HT1080 (cell line): ENCODE measurements around the gene ETFBKMT. TPM values are rescaled to one million over a fixed set of nuclear protein-coding genes. Genes with fewer than 3 reads are reported as not detected.

ENCODE experiments used
- DNase-seq: peaks from one replicate; pipeline ENCODE4 v3.0.0-alpha.2; 2015; ENCODE audit warnings: low read depth
- polyA plus RNA-seq, 2 experiments: library from polyadenylated mRNA; depleted of rRNA; stranded (reverse); fragments of >200 nt; gene quantifications; 2 replicates each; pipeline ENCODE4 v1.2.3, GENCODE V29; 2015
- total RNA-seq: library from RNA; depleted of rRNA; stranded (reverse); fragments of >200 nt; shearing (Covaris generic); gene quantifications from 2 replicates; pipeline ENCODE4 v1.2.3, GENCODE V29; 2014; rRNA removed

The ETFBKMT gene, protein sequence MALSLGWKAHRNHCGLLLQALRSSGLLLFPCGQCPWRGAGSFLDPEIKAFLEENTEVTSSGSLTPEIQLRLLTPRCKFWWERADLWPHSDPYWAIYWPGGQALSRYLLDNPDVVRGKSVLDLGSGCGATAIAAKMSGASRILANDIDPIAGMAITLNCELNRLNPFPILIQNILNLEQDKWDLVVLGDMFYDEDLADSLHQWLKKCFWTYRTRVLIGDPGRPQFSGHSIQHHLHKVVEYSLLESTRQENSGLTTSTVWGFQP
- 1.4 and 1.8 TPM in 2 replicates for total RNA-seq
- polyA plus RNA-seq (2015; cell fraction: cytosol; rRNA removed): 2.2 and 2.6 TPM in 2 replicates
- polyA plus RNA-seq (2015; cell fraction: nucleus; rRNA removed): 0.81 and 3.0 TPM in 2 replicates

DNA sequence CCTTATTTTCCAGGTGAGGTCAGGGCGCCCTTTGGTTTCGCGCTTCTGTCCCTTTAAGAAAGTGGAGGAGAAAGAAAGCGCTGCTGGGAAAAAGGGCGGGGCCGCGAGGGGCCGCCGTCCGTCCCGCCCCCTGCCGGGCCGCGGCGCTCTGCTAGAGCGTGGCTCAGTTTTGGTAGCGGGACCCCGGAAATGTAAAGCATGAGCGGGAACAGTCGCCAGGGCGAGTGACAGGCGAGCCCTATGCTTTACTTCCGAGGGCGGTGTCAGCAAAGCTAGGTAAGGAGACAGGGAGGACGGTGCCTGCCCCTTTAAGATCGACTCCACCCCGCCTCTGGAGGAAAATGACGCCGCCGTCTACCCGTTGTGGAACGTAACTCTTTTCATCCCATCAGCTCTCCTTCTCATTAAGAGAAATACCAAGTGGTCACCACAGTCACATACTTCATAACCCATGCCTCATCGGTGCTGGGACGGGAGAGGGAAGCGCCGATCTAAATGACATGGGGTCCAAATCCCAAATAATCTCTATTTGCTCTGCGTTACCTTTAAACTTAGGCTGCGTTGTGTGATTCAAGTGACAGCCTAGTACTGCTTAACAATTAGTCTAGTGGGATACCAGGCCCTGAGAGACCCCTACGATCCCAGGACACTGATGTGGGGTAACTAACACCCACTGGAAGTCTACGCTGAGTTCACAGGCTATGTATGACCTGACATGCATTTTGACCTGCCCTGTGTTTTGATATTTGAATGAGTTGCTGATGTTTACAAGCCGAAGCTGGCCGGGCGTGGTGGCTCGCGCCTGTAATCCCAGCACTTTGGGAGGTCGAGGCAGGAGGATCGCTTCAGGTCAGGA, at the start of gene ETFBKMT:
Gene ETFBKMT (plus strand): TSS at position 602 of the 856 bp plus-strand sequence. CDS start 2,266 bp downstream, outside the sequence.
- peak; percentile 95 for DNase-seq

DNA sequence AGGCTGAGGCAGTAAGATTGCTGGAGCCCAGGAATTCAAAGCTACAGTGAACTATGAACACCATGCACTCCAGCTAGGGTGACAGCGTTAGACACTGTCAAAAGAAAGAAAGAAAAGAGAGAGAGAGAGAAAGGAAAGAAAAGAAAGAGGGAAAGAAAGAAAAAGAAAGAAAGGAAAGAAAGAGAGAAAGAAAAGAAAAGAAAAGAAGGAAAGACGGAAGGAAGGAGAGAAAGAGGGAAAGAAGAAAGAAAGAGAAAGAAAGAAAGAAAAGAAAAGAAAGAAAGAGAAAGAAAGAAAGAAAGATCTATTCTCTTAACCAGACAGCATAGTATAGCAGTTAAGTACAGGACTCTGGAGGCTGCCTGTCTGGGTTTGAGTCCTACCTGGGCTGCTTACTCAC, 46.7 kb upstream of the ETFBKMT start:
- no peak for DNase-seq

DNA sequence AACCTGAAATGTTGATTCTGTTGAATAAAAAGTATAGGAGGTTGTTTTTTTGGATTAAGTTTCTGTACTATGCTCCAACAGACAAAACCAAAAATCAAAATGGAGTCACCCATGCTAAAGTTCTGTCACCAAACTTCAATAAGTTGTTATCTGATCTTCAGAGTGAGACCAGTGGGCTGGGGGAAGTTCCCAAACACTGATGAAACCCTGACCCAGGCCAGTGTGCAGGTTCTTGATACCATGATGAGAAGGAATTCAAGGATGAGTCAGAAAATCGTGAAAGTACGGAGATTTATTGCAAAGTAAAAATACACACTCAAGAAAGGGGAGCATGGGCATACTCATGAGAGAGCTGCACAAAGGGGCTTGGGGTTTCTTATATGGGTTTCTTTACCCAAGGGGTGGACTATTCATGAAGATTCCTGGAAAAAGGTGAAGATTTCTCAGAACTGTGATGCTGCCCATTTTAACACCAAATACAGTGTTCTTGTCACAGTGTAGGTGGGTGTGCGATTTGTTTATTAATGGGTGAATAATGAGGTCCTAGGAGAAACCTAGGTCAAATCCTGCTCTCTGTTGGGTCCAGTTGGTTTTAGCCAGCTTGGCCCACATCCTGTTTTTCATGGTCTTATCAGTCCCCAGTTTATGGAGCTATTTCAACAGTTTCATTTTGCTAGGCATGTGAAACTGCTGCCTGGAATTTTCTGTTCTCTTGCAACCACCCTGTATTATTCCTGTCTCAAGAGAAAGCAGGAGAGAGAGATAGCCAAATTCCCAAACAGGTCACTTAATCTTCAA, 41.1 kb upstream of the ETFBKMT start:
- DNase-seq: peak; percentile 23

DNA sequence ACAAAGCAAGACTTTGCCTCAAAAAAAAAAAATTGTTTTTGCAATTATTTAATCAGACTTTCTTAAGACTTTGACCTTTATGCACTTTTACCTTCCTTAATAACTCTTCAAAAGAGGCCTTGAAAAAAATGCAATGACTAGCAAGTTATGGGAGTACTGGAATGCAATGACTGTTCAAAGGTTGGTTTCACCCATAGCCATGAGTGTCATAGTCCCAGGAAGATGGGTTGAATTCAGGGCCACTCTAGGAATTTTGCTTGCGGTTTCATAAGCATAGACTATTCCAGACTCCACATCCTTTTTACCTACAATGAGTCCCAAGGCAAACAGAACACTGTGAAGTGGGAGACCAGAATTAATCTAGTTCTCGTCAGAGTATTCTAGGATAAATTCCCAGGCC, 39.2 kb upstream of the ETFBKMT start:
- DNase-seq: peak; percentile 48

DNA sequence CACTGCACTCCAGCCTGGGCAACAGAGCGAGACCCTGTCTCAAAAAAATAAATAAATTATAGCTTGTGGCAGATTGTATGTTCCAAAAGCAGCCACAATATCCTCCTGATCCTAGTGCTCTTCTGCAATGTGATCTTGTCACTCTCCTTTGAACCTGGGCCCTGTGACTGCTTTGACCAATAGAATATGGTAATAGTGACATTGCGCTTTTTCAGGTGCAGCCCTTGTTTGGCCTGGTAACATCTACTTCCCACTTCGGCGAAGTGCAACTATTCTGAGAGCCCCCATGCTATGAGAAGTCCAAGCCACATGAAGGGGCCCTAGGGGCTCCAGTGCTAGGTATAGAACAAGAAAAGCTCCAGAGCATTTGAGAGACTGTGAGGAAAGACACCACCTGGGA, 37.5 kb upstream of the ETFBKMT start:
- DNase-seq: no peak

DNA sequence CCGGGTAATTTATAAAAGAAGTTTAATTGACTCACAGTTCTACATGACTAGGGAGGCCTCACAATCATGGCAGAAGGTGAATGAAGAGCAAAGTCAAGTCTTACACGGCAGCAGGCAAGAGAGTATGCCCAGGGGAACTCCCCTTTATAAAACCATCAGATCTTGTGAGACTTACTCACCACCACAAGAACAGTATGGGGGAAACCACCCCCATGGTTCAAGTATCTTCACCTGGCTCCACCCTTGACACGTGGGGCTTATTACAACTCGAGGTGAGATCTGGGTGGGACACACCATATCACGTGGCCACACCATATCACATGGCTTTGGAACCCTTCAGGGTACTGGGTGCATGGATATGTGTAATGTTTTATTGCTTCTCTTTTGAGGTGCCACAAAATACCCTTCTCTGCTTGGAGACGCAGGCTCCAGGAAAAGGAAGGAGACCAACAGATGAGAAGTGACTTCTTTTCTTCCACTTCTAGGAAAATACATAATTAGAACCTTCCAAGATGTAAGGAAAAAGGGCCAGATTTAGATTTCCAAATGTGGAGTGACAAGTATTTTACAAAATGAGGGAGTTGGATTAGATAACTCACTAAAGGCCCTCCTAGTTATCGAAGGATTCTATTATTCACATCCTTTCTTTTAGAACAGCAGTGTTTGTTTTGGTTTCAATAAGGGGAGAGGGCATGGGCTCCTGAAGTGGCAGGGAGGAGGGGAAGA, 33.1 kb upstream of the ETFBKMT start:
- DNase-seq: peak; percentile 21

DNA sequence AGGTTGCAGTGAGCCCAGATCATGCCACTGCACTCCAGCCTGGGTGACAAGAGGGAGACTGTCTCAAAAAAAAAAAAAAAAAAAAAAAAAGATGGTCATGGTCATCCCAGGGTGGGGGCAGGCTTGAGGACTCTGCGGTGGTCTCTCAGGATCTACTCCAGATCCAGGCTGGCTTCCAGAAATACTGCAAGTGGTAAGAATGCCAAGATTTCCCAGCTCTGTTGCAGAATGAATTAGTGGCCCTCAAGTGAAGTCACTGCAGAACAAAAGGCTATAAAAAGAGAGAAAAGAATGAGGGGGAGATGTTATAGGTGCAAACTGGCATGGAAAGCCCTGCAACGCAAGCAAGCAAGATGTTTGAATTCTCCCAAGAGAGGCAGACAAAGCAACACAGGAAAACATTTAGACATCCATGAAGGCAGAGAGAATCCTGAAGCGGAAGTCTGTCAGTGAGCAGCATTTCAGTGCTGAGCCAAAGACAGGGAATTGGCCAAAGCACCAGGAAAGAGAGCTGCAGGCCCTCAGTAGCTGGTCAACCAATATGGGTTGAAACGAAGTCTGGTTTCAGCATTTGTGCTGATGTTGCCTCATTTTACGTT, 31.9 kb upstream of the ETFBKMT start:
- DNase-seq: no peak

DNA sequence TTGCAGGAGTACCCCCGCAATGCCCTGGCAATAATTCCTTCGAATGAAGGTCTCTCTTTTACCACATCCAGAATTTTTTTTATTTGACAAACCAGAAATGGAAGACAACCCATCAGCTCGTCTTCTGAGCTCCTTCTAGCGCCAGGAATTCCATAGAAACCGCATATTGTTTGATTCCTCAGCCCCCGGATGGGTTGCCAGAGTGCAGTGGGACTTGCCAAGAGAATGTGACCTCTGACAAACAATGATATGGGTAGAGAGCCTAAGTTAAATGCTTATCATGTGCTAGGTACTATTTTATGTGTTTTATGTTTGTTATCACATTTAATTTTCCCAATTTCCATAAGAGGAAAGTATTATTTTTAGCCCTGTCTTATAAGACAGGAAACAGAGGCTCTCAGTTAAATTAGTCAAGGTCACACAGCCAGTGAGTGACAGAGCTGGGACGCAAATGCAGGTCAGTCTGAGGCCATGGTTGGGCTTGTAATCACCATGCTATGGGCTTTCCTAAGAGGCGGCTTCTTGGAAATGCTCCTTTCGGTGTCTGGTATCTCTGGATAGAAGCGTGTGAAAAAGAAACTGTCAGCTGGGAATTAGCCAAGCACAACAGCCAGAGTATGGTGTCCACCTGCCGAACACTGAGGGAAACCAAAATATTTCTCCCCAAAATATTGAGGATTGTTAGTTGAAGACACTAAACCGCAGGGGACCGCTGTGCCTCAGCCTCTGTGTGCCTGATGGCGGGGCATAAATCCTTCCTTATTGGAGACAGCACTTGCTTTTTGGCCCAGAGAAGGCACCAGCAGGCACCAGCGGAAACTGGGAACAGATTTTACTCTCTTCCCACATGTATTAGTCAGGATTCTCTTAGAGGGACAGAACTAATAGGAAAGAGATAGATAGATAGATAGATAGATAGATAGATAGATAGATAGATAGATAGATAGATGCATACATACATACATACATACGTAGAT, 29.4 kb upstream of the ETFBKMT start:
- no peak for DNase-seq

DNA sequence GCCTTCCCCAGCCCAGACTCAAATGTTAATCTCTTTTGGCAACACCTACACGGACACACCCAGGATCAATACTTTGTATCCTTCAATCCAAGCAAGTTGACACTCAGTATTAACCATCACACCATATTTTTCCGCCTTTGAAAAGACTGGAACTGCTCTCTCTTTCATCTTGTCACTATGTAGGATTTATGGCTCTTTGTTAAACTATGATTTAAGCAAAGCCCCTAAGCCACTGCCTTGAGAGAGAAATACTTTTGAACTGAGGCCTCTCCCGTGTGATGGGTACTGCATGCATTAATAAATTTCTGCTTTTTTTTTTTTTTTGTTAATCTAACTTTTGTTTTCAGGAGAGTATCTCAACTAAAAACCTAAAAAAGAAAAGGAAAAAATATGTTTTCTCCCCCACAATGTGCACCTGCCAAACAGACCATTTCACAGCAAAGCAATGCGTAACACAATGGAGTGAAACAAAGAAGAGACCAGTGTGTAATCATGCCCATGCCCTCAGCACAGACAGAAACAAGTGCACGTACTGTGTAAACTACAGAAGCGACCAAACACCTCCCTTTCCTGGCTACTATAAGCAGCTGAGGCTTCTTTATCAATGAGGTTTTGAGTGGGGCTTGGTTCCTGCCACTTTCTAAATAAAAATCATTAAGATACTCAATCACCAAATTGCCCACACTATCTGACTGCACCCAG, 28.3 kb upstream of the ETFBKMT start:
- no peak for DNase-seq

DNA sequence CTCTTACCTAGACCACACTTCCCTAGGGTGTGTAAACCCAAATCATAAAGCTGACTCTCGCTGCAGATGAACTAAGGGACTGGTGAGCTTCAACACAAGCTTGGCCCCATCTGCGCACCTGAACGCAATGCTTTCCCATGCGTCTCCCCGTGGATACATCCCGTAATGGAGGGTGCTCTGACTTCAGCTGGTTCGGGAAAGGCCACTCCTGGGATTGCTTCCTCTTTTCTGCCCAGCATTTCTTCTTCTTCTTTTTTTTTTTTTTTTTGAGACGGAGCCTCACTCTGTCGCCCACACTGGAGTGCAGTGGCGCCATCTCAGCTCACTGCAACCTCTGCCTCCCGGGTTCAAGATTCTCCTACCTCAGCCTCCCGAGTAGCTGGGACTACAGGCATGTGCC, 27.7 kb upstream of the ETFBKMT start:
- no peak for DNase-seq

DNA sequence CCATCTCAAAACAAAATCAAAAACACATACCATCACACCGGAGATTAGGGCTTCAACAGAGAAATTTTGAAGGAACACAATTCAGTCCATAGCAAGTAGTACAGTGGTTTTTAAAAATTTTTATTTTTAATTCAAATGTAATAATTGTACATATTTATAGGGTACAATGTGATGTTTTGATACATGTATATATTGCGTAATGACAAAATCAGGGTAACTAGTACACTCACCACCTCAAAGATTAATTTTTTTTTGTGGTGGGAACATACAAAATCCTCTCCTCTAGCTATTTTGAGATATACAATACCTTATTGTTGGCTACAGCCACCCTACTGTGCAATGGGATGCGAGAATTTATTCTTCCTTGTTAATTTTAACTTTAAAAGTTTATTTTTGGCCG, 26.0 kb upstream of the ETFBKMT start:
- no peak for DNase-seq

DNA sequence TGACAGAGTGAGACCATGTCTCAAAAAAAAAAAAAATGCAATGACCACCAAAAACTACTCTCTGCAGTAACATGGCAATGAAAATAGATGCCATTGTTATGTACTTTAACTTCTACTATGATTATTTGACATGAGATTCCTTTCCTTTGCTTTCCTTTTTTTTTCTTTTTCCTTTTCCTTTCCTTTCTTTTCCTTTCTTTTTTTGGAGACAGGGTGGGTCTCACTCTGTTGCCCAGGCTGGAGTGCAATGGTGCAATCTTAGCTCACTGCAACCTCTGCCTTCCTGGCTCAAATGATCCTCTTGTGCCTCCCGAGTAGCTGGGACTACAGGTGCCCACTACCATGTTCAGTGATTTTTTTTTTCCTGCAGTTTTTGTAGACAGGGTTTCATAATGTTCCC, 24.9 kb upstream of the ETFBKMT start:
- DNase-seq: no peak

DNA sequence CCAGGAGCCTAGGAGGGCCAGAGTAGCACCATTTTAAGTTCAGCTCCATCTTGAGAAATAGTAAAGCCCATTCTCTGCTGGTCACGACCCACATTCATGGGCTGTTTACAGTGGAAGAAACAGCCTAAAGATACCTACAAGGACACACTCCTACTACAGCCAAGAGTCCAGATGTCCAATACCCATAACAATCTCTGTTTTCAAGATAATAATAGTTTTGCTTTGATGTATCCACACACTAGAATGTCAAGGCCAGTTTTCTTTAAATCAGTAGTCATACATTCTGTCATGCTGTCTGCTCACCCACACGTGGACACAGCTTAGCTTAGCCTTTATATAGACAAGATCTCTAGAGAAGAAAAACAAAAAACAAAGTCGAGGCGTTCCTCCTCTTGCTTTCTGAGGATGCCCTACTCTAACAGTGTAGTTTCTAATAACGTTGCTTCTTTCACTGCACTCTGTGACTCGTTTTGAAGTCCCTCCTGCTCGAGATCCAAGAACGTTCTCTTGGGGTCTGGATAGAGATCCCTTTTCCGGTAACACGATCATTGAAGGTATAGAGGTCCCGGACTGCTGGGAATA, 17.9 kb upstream of the ETFBKMT start:
- no peak for DNase-seq

DNA sequence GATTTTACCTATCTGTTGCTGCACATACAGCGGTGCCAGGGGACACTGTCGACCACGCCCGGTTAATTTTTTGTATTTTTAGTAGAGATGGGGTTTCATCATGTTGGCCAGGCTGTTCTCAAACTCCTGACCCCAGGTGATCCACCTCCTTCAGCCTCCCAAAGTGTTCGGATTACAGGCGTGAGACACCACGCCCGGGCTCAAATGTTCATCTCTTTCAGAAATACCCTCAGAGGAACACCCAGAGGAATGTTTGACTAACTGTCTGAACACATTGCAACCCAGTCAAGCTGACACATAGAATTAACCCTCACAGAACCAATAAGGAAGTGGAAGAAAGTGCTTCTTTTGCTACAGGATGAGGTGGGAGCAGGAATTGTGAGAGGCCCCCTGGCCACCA, 15.0 kb upstream of the ETFBKMT start:
- DNase-seq: no peak

DNA sequence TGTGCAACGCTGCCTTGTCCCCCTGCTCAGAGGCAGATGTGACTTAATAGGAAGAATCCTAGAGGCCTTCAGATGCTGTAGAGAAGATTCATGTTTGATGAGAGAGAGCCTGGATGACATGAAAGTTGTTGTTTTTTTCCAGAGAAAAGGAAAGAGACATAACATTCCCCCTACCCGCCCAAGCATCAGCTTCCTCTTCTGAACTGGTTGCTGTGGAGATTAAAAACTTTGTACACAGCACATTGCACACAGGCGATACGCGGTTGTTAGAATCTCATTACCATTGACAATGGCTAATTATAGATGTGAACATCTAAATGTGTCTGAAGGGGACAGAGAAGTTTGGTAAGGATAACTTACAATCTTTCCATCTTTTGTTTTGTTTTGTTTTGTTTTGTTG, 13.6 kb upstream of the ETFBKMT start:
- no peak for DNase-seq

DNA sequence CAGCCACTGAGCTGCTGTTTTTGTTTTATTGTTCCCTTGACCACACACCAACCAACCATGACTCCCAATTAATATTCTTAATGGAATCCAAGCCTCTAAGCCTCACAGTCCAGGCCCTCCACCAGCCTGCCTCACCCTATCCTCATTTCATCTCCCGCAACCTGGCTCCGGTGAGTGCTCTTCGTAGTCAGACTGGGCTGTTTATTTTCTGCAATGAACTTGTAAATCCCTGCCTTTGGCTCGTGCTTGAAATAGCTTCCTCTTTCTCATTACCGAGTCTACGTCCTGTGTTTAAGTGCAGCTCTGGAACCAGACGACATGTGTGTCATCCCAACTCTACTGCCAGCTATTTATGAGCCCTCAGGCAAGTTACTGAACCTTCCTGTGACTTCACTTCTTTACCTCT, 12.4 kb upstream of the ETFBKMT start:
- DNase-seq: no peak

DNA sequence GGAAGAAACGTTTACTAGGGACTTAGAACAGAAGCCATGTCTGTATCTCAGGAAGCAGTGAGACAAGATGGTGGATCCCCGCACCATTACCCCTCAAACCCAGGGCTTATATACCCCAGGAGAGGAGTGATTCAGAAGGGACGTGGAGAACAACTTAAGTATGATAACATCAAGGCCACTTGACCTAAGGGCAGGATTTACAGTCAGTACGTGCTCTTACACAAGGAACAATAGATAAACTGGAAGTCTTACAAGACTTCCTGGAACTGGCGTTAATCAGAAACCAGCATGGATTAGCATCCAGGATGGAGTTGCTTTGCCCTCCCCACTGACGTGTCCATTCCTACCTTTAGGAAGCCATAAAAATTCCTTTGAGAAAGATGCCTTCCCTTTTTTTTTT, 8.6 kb upstream of the ETFBKMT start:
- no peak for DNase-seq

DNA sequence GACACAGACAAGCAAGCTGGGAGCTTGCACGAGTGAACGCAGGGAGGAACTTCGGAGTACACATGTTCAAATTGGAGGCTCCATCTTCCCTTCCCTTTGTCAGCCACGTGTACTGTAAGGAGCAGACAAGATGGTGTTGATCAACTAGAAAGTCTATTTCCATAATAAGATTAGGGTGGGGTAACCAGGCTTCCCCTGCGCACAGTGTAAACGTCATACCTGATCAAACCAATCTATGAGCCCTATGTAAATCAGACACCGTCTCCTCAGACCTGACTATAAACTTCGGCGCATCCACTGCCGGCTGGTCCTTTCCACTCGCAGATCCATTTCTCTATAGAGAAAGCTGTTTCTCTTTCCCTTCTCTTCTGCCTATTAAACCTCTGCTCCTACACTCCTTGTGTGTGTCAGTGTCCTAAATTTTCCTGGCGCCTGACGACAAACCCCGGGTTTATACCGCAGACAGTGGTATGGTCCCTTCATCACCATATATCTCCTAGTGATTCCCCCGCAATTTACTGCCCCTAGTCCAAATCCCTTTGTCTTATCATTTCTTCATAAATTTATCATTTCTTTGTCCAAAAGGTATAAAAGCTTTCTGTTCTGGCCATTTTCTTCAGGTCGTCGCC, 7.5 kb upstream of the ETFBKMT start:
- no peak for DNase-seq
